NCI-H446 (cell line): ENCODE data around the gene KCNIP3.
"Not testable (repeated sequence)": the region's sequence is repeated elsewhere in the genome, so short reads cannot be mapped to it uniquely, and the experiment has no call there.

Experiments
- DNase-seq, 2 experiments: peaks; one replicate each; lab custom pipeline; 2025; lab: John Stamatoyannopoulos, UW

Gene KCNIP3

DNA sequence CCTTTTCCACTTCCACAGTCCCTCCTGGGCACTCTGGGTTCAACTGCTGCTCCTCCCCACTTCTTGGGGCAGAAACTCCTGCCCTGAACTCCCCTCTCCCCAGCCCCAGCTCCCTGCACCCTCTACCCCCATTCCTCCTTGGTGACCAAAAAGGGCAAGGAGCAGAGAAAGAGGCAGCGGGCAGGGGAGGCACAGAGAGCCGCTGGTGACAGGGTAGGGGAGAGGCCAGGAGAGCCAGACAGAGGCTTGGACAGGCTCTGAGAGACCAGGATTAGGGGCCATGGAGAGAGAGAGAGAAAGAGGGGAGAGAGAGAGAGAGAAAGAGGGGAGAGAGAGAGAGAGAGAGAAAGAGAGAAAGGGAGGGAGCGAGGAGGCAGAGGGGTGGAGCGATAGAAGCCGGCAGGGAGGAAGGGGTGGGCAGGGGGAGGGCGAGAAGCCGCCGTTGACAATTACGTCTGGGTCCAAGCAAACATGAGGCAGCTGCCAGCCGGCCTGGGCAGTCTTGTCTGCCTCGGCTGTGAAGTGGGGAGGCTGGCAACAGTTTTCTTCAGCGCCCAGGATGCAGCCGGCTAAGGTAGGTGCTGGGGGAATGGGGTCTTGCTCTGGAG lies at the start of gene KCNIP3:
KCNIP3 (plus strand) TSS at position 468 of the 608 bp plus-strand sequence; CDS start at position 560, 92 bp downstream.
- peak in 1 of 2 experiments; percentile 12 for DNase-seq

- DNase-seq: no peak
Observed at GRCh38 chr2:95258271-95258670, 38.9 kb upstream of the KCNIP3 start.

GRCh38 chr2:95260028-95261023 lies 36.8 kb upstream of the KCNIP3 start:
- DNase-seq: no peak

- no peak for DNase-seq
Observed at GRCh38 chr2:95261602-95262001, 35.5 kb upstream of the KCNIP3 start.

GRCh38 chr2:95262896-95263542 lies 34.1 kb upstream of the KCNIP3 start:
- DNase-seq: no peak

GRCh38 chr2:95264624-95265023 lies 32.5 kb upstream of the KCNIP3 start:
- no peak for DNase-seq

DNA sequence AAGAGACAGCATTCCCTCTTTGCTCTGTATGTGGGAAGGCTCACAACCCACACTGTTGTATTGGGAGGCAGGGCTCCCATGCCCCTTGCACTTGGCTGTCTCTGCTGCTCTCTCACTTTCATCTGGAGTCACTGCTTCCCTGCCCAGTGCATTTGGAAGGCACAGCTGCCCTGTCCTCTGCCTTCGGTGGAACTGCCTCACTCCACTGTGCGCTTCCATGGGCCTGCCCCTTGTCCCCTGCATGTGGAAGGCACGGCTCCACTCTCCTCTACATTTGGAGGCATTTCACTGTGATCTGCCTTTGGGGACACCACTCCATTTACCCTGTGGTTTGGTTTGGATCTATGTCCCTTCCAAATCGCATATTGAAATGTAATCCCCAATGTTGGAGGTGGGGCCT lies 32.0 kb upstream of the KCNIP3 start:
- no peak for DNase-seq

DNA sequence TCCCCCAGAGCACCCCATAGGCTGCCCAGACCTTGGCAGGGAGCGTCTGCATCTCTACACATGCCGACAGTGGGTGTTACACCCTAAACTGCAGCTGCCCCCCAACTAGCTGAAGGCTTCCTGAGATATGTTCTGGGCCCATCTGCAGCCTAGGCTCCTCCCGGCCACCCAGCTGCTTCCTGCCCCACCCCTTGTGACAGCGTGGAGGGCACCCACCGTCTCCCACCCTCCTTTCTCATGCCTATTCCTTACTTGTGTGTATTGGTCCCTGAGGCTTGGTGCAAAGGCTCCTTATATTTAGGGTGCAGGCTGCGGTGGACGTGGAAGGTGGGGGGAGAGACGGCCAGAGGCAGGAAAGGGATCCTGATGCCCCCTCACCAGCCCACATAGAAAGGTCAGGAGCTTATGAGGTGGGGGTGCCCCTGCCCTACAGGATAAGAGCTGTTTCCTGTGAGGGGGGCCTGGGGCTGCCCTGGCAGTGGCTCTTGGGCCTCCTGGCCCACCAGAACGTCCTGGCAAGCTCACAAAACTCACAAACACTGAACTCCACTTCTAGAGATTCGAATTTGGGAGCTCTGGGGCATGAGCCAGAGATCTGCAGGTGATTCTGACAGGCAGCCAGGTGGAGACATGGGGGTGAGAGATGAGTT lies 30.2 kb upstream of the KCNIP3 start:
- DNase-seq: no peak

- DNase-seq: no peak
Observed at GRCh38 chr2:95267458-95268210, 29.5 kb upstream of the KCNIP3 start.

DNA sequence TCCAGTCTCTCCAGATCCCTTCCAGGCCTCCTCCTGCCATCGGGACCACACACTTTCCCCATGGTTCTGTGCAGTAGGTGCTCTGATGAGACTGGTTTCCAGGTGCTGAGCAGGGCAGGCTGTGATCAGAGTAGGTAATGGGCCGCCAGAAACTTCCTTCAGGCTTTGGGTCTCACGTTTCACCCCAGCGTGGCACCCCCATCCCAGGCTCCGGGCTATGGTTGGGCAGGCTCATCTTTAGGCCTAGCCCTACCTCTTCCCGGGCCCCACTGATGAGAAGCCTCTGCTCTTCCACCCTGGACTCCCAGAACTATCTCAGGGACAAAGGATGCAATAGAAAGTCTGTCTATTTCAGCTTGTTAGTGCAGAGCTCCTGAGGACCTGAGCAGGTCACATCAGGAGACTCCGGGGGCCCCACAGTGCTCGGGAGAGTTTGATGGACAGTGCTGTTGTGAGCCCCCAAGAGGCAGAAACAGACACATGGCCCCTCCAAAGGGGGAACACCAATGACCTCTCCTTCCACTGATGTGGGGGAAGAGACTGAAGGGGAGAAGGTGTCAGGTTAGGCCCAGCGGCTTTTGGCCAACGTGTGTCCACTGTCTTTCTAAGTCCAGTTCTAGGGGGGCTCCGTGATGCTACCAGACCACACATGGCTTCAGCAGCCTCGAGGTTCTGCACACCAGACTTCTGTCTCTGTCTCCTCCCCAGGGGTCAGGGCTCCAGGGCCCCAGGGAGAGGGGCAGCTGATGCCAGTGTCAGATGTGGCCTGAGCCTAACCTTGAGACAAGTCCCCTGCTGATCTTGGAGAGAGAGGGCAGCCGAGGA lies 28.7 kb upstream of the KCNIP3 start:
- no peak for DNase-seq

DNA sequence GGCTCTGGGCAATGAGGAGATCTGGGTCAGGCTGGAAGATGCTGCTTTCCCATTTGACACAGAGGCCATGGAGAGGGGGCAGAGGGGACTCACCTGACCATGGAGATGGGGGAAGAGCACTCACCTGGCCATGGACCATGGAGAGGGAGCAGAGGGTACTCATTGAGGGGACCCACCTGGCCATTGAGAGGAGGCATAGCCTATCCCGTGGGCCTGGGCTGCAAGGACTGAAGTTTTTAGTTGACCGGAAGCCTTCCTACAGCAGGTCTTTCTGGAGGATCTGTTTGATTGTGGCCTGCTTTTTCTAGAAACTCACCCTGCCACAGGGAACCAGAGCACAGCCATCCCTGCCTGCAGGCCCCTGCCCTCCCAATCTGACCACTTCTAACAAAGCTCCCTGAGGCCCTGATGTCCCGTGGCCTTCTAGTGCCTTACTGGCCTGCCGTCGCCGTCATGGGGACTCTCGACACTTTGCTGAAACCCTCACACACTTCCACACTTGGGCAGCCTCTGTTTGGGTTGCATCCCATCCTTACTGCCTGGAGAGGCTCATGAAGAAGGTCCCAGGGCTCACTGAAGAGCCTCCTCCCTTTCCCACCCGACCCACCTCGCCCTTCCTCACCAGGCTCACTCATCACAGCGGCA lies 28.0 kb upstream of the KCNIP3 start:
- no peak for DNase-seq

- DNase-seq: not testable (repeated sequence)
Observed at GRCh38 chr2:95269745-95270144, 27.4 kb upstream of the KCNIP3 start.

GRCh38 chr2:95270541-95271081 lies 26.5 kb upstream of the KCNIP3 start:
- DNase-seq: no peak

- DNase-seq: no peak
Observed at GRCh38 chr2:95271381-95271971, 25.7 kb upstream of the KCNIP3 start.

DNA sequence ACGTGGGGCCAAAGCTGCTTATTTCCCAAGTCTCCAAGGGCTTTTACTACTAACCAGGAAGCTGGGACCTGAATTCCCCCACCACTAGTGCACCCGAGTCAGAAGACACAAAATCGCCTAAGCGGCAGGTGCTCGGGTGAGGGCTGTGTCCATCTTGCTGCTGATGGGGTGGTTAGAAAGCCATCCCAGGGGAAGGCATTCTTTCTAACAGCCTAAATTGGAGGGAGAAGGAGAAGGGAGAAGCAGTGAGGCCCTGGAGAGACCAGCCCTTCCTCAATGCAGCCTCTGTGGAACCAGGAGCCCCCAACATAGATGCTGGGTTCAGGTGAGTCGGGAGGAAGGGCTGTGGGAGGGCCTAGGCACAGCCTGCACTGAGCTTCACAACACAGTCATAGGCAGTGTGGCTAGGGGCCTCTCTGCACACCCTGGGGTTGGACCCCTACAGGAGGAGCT lies 24.8 kb upstream of the KCNIP3 start:
- DNase-seq: no peak

DNA sequence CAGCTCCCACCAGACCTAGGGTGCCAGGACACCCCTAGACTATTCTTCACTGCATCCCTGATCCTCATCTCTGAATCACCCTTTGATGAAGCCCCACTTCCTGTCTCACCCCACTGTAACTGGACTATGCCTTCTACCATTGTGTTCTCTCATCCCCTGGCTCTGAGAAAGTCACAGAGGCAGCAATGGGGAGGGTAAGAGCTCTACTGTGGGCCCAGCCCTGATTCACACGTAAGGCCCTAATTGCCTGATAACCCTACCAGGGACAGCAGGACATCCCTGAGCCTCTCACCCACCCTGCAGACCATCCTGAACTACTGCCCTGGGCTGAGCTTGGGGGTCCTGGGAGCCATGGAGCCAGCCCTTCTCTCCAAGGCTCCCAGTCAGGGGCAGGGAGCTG lies 24.4 kb upstream of the KCNIP3 start:
- DNase-seq: no peak

DNA sequence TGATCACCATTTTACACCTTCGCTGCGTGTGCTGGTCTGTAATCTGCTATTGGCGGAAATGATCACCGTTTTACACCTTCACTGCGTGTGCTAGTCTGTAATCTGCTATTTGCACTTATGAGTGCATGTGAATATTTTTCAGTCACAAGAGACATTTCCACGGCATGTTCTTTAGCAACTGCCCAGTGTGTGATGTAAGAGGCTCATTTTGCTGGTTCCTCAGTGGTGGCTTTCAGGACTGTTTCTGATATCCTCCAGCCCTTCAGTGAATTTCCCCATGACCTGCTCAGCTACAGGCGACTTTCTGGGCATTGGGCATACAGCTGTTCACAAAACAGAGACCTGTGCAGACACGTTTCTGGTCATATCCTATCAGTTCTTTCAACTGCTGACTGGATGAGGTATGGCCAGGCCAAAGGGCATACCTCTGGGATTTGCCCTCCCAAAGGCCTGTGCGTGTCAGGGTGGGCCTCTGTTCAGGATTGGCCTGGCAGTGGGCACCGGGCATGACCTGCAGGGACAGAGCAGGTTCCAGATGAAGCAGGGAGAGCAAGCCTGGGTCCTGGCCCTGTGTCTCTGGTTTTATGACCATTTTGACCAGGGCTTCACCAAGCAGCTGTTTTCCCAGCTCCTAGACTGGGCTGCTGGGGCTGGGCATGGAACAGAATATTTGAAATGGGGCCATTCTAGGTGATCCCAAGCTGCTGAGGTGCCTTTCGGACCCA lies 23.4 kb upstream of the KCNIP3 start:
- DNase-seq: no peak

DNA sequence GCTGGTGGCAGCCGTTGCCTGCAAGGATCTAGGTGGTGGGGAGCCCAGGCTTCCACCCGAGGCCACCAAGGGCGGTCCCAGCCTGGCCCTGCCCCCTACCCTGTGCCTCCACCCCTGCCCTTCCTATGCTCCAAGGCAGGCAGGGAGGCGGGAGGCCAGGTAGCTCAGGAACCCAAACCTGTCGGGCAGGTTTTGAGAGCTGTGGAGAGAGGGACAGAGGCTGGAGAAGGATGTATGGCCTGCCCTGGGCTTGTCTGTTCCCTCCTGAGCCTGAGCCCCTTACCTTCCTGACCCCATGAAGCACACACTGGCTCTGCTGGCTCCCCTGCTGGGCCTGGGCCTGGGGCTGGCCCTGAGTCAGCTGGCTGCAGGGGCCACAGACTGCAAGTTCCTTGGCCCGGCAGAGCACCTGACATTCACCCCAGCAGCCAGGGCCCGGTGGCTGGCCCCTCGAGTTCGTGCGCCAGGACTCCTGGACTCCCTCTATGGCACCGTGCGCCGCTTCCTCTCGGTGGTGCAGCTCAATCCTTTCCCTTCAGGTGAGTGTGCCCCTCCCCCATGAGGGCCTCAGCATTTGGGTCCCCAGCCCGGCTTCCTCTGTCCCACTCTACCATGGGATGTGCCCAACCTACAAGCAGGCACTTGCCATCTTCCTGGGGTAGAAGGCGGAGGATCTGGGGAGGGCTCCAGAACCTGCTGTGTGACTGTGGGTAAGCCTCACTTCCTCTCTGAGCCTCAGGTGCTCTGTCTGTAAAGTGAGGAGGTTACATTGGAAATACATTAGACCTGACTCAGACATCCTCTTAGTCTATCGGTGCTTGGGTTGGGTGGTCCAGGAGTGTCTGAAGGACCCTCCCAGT lies 22.6 kb upstream of the KCNIP3 start, which contains the start of gene PROM2:
PROM2 (plus strand) TSS at position 159 of the 860 bp plus-strand sequence; CDS start at position 296, 137 bp downstream.
- DNase-seq: no peak
